ENCODE data around the gene AP3M1.

DNA sequence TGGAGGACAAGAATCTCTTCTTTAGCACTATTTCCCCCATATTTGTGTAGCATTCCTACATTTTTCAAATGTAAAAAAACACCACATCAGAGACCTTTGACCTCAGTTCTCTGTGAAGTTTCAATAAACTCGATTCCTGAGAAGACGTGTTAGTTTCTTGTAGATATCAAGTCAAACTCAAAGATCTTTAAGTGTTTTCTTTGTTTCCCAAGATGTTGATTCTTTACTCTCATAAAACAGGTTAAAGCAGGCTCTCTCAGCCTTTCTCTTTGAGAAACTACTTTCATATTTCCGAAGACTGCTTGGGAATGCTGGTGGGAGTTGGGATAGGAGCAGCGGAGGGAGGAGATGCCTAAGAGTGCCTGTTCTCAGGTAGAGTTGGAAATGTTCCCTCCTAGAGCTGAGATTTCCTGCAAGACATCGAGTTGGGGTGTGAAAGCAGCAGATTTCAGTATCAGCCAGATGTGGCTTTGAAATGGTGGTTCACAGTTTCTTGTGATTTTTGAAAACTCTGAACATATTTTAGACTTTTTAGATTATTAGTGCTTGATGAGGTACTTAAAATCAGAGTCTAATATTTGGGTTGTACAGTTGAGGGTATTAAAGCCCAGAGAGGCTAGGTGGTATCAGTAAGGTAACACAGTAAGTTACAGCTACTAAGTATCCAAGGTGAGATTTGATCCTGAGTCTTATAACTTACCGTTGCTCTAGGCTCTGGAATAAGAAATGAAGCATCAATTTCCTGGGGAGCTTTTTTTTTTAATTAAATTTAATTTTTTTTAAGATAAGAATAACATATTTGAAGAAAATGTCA lies 14.3 kb upstream of the AP3M1 start:
- TF ChIP-seq, protein P1, sequence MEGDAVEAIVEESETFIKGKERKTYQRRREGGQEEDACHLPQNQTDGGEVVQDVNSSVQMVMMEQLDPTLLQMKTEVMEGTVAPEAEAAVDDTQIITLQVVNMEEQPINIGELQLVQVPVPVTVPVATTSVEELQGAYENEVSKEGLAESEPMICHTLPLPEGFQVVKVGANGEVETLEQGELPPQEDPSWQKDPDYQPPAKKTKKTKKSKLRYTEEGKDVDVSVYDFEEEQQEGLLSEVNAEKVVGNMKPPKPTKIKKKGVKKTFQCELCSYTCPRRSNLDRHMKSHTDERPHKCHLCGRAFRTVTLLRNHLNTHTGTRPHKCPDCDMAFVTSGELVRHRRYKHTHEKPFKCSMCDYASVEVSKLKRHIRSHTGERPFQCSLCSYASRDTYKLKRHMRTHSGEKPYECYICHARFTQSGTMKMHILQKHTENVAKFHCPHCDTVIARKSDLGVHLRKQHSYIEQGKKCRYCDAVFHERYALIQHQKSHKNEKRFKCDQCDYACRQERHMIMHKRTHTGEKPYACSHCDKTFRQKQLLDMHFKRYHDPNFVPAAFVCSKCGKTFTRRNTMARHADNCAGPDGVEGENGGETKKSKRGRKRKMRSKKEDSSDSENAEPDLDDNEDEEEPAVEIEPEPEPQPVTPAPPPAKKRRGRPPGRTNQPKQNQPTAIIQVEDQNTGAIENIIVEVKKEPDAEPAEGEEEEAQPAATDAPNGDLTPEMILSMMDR (IDR thresholded peaks at IDR 0.05): no peak
- TF ChIP-seq POLR2A (IDR thresholded peaks at IDR 0.05; ENCODE audit: low read depth) (no peak), EP300 (IDR thresholded peaks at IDR 0.05) (no peak)
